Measurements from ENCODE around the gene ABCC5. TPM values are rescaled to one million over a fixed set of nuclear protein-coding genes. Genes with fewer than 3 reads are reported as not detected.
"Not testable (repeated sequence)": the region's sequence is repeated elsewhere in the genome, so short reads cannot be mapped to it uniquely, and the experiment has no call there.

The ABCC5 gene
- polyA plus RNA-seq, 1 donor (not counting 4 experiments of a cell fraction or from before 2014, with no cell fraction given): 28.7 TPM

GRCh38 chr3:184029443-184029842 lies 11.8 kb upstream of the ABCC5 start:
- TF ChIP-seq EZH2 (IDR thresholded peaks at IDR 0.05; ENCODE audit: low read length) (no peak), CTCF (optimal IDR thresholded peaks at IDR 0.05 in 1 of 3, IDR thresholded peaks at IDR 0.05 in 1 of 3, conservative IDR thresholded peaks at IDR 0.05 in 1 of 3; ENCODE audit: extremely low read depth in 1 of 3, insufficient read depth in 2 of 3, low read length in 3 of 3) (no peak)
- no peak for FAIRE-seq
- DNase-seq (ENCODE audit: low read depth, low spot score): no peak
- no peaks in the 10 kb centered on the region for H3K9me1 ChIP-seq (ENCODE audit: control insufficient read depth, extremely low read depth, insufficient read depth, low read length)
- no peak overlapping the region for H2AFZ ChIP-seq (ENCODE audit: control insufficient read depth, low read length)
- no peaks in the 10 kb centered on the region for H3K4me1 ChIP-seq (ENCODE audit: control insufficient read depth, extremely low read depth, insufficient read depth, low read length)
- H3K79me2 ChIP-seq (ENCODE audit: control insufficient read depth, insufficient read depth, low read length): no peaks in the 10 kb centered on the region
- H3K9ac ChIP-seq (ENCODE audit: control insufficient read depth, extremely low read depth, insufficient read depth, low read length): no peak overlapping the region
- H4K20me1 ChIP-seq (ENCODE audit: control insufficient read depth, extremely low read depth, insufficient read depth, low read length): no peaks in the 10 kb centered on the region
- H3K27me3 ChIP-seq (ENCODE audit: control insufficient read depth, extremely low read depth, insufficient read depth, low read length): no peaks in the 10 kb centered on the region
- H3K4me2 ChIP-seq (ENCODE audit: control insufficient read depth, extremely low read depth, insufficient read depth, low read depth, low read length): no peak overlapping the region
- H3K9me3 ChIP-seq (ENCODE audit: control insufficient read depth, low read depth, low read length): no peaks in the 10 kb centered on the region
- H3K36me3 ChIP-seq (ENCODE audit: control insufficient read depth in 2 of 2, extremely low read depth in 1 of 2, insufficient read depth in 2 of 2, low read length in 2 of 2): no peaks in the 10 kb centered on the region
- H3K4me3 ChIP-seq (ENCODE audit: control insufficient read depth in 2 of 3, extremely low read depth in 1 of 3, insufficient read depth in 2 of 3, low read depth in 1 of 3, low read length in 3 of 3): no peak overlapping the region
- dilution Hi-C loops (cut with MboI; ENCODE audit: extremely low pct_ligation_motif_present, low sequenced_read_pairs): no loop called here
- no peak overlapping the region for H3K27ac ChIP-seq (ENCODE audit: control insufficient read depth, insufficient read depth, low read length)

GRCh38 chr3:184028275-184028890 lies 10.7 kb upstream of the ABCC5 start:
- H3K27me3 ChIP-seq (ENCODE audit: control insufficient read depth, extremely low read depth, insufficient read depth, low read length); H3K4me2 ChIP-seq (ENCODE audit: control insufficient read depth, extremely low read depth, insufficient read depth, low read depth, low read length); H2AFZ ChIP-seq (ENCODE audit: control insufficient read depth, low read length); H3K9me3 ChIP-seq (ENCODE audit: control insufficient read depth, low read depth, low read length); H3K9ac ChIP-seq (ENCODE audit: control insufficient read depth, extremely low read depth, insufficient read depth, low read length); FAIRE-seq; H3K27ac ChIP-seq (ENCODE audit: control insufficient read depth, insufficient read depth, low read length); H3K79me2 ChIP-seq (ENCODE audit: control insufficient read depth, insufficient read depth, low read length); H3K36me3 ChIP-seq (ENCODE audit: control insufficient read depth in 2 of 2, extremely low read depth in 1 of 2, insufficient read depth in 2 of 2, low read length in 2 of 2); DNase-seq (ENCODE audit: low read depth, low spot score); H3K9me1 ChIP-seq (ENCODE audit: control insufficient read depth, extremely low read depth, insufficient read depth, low read length); H3K4me1 ChIP-seq (ENCODE audit: control insufficient read depth, extremely low read depth, insufficient read depth, low read length); H3K4me3 ChIP-seq (ENCODE audit: control insufficient read depth in 2 of 3, extremely low read depth in 1 of 3, insufficient read depth in 2 of 3, low read depth in 1 of 3, low read length in 3 of 3); H4K20me1 ChIP-seq (ENCODE audit: control insufficient read depth, extremely low read depth, insufficient read depth, low read length); dilution Hi-C loops (cut with MboI; ENCODE audit: extremely low pct_ligation_motif_present, low sequenced_read_pairs): not testable (repeated sequence)

GRCh38 chr3:184025256-184025655 lies 7.6 kb upstream of the ABCC5 start:
- dilution Hi-C loops (cut with MboI; ENCODE audit: extremely low pct_ligation_motif_present, low sequenced_read_pairs); H3K4me2 ChIP-seq (ENCODE audit: control insufficient read depth, extremely low read depth, insufficient read depth, low read depth, low read length); H3K9ac ChIP-seq (ENCODE audit: control insufficient read depth, extremely low read depth, insufficient read depth, low read length); H3K79me2 ChIP-seq (ENCODE audit: control insufficient read depth, insufficient read depth, low read length); H3K4me1 ChIP-seq (ENCODE audit: control insufficient read depth, extremely low read depth, insufficient read depth, low read length); H3K9me1 ChIP-seq (ENCODE audit: control insufficient read depth, extremely low read depth, insufficient read depth, low read length); H3K4me3 ChIP-seq (ENCODE audit: control insufficient read depth in 2 of 3, extremely low read depth in 1 of 3, insufficient read depth in 2 of 3, low read depth in 1 of 3, low read length in 3 of 3); H3K27ac ChIP-seq (ENCODE audit: control insufficient read depth, insufficient read depth, low read length); H3K36me3 ChIP-seq (ENCODE audit: control insufficient read depth in 2 of 2, extremely low read depth in 1 of 2, insufficient read depth in 2 of 2, low read length in 2 of 2); H2AFZ ChIP-seq (ENCODE audit: control insufficient read depth, low read length); H3K9me3 ChIP-seq (ENCODE audit: control insufficient read depth, low read depth, low read length); DNase-seq (ENCODE audit: low read depth, low spot score); FAIRE-seq; H4K20me1 ChIP-seq (ENCODE audit: control insufficient read depth, extremely low read depth, insufficient read depth, low read length); H3K27me3 ChIP-seq (ENCODE audit: control insufficient read depth, extremely low read depth, insufficient read depth, low read length): not testable (repeated sequence)

All from keratinocyte (primary cell).